GM18870 (cell line): ENCODE measurements around the gene PCYT1A.
"Not testable (repeated sequence)": the region's sequence is repeated elsewhere in the genome, so short reads cannot be mapped to it uniquely, and the experiment has no call there.

Experiments used
- ATAC-seq: cut with Tn5 transposase; IDR thresholded peaks from one replicate; pipeline ENCODE4 v1.9.1; 2021; ENCODE audit warnings: moderate library complexity; ENCODE audit not compliant: unreplicated experiment

PCYT1A gene

GRCh38 chr3:196194542-196194915 lies 93.0 kb downstream of the PCYT1A start:
- ATAC-seq: no peak

DNA sequence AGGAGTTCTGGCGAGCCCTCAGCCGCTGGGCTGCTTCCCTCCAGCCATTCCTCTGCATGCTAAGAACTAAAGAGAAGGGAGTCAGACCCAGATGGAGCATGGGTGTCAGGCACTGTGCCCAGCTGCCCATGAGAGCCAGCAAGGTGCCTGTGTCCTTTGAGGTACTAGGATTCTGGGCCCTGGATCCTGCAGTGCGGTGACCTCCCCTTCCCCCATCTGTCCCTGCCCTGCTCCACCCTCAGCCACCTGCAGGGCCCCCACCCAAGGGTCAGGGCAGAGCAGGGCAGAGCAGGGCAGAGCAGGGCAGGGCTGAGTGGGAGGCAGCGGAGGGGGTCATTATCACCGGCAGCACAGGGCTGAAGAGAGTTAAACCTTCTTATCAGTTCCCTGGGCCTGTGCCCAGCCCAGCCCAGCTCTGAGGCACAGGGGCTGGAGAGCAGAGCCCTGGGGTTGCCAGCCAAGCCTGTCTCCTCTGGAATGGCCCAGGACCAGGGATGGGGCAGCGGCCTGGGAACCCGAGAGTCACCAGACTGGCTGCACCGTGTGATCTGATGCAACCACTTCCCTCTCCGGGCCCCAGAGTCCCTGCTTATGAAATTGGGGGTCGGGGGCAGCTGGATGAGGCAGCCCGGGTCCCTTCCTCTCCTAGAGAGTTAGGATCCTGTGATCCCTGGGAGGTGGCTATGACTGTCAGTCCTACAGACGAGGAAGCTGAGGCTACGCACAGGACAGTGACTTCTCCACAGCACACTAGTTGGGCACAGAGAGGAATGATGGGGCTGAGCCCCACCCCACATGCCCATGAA lies 93.6 kb downstream of the PCYT1A start:
- no peak for ATAC-seq

- no peak for ATAC-seq
Observed at GRCh38 chr3:196193133-196193735, 94.3 kb downstream of the PCYT1A start.

GRCh38 chr3:196192524-196193051 lies 94.9 kb downstream of the PCYT1A start:
- ATAC-seq: peak; percentile 16

DNA sequence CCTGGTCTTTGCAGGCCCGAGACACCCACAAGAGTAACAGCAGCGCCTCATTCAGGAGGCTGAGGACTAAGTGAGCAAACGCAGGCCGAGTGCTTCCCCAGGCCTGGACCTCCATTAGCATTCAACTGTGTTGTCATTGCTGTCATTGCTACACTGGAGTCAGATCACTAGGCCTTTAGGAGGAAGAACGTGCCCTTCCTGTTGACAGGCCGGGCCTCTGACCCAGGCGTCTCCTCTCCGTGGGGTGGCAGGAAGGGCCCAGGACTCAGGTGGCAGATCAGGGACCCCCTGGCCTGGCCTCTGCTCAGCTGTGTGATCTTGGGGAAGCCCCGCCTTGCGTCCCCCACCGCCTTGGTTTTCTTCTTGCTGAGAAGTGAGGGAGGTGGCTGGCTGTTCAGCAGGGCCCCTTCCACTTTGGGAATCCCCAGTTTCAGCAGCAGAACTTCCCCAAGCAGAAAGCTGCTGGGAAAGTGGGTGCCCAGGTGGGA lies 95.4 kb downstream of the PCYT1A start:
- ATAC-seq: peak; percentile 31

- no peak for ATAC-seq
Observed at GRCh38 chr3:196189566-196190347, 97.8 kb downstream of the PCYT1A start.

- peak; percentile 36 for ATAC-seq
Observed at GRCh38 chr3:196186651-196187573, 100.6 kb downstream of the PCYT1A start.

DNA sequence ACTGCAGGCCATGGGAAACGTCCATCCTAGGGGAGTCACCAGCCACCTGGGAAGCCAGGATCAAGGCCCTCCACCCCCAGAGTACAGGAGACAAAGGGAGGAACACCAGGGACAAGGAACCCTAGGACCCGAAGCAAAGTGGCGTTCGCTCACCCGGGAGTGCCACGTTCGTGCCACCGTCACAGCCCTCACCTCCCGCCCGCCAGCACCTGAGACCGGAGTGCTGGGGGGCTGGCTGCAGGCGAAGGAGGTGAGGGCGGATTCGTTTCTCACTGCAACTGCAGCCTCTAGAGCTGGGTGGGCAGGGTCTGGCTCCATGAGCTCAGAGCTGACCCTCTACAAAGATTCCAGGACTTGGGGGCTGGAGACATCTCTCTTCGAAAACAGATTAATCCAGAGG lies 102.6 kb downstream of the PCYT1A start:
- ATAC-seq: no peak

GRCh38 chr3:196184169-196184432 lies 103.4 kb downstream of the PCYT1A start:
- not testable (repeated sequence) for ATAC-seq

- ATAC-seq: no peak
Observed at GRCh38 chr3:196181127-196181546, 106.4 kb downstream of the PCYT1A start.

DNA sequence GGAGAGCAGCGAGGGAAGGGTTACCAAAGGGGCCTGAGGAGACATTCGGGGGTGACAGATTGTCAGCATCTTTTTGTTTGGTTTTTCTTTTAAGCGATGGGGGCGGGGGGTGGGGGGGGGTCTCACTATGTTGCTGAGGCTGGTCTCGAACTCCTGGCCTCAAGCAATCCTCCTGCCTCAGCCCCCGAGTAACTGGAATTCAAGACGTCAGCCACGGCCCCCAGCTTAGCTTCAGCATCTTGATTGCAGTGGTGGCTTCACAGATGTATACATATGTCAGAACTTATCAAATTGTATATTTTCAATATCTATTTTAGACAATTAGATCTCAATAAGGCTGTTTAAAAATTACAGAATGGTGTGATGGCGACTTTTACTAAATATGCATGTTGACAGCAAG lies 107.2 kb downstream of the PCYT1A start:
- no peak for ATAC-seq
